Epithelial cell of esophagus (primary cell): Measurements from ENCODE around the gene MSANTD1.
A peak's percentile ranks its signal among the peaks of the same experiment; 100 is the strongest.

Source experiments
- DNase-seq: peaks from one replicate; pipeline ENCODE4 v3.0.0; 2010; ENCODE audit warnings: low read depth
- H3K4me3 ChIP-seq: 2 replicates; pipeline ENCODE4 v1.5.1; 2011; ENCODE audit warnings: mild to moderate bottlenecking, low read length, control low read depth
- CTCF ChIP-seq: IDR thresholded peaks from 2 replicates; pipeline ENCODE4 v1.5.1; 2011; ENCODE audit warnings: low read depth, mild to moderate bottlenecking, low read length, control low read depth, inconsistent platforms; ENCODE audit not compliant: insufficient read depth; ENCODE audit errors: missing control alignments

The MSANTD1 gene

GRCh38 chr4:3280466-3280865 is 31.5 kb downstream of the MSANTD1 start:
- TF ChIP-seq CTCF = no peak
- H3K4me3 ChIP-seq = no peak overlapping the region
- DNase-seq = no peak

GRCh38 chr4:3283483-3283882 is 34.5 kb downstream of the MSANTD1 start:
- DNase-seq = no peak
- no peak overlapping the region for H3K4me3 ChIP-seq
- TF ChIP-seq CTCF = no peak

DNA sequence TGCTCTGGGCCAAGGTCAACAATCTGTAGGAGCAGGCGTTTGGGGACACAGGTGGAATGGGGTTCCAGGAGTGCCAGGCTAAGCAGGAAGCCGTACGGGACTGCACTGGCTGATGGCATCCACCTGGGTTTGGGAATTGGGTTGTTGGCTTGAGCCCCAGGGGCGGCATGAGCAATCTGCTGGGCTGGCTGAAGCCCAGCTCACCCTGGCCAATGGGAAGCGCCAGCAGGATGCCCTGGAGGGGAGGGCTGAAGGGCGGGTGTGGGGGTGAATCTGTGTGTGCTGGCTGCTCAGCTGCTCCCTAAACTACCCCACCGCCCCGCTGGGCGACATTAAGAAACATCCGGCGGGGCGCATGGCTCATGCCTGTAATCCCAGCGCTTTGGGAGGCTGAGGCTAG is 35.0 kb downstream of the MSANTD1 start:
- DNase-seq = no peak
- no peak overlapping the region for H3K4me3 ChIP-seq
- no peak for TF ChIP-seq CTCF

DNA sequence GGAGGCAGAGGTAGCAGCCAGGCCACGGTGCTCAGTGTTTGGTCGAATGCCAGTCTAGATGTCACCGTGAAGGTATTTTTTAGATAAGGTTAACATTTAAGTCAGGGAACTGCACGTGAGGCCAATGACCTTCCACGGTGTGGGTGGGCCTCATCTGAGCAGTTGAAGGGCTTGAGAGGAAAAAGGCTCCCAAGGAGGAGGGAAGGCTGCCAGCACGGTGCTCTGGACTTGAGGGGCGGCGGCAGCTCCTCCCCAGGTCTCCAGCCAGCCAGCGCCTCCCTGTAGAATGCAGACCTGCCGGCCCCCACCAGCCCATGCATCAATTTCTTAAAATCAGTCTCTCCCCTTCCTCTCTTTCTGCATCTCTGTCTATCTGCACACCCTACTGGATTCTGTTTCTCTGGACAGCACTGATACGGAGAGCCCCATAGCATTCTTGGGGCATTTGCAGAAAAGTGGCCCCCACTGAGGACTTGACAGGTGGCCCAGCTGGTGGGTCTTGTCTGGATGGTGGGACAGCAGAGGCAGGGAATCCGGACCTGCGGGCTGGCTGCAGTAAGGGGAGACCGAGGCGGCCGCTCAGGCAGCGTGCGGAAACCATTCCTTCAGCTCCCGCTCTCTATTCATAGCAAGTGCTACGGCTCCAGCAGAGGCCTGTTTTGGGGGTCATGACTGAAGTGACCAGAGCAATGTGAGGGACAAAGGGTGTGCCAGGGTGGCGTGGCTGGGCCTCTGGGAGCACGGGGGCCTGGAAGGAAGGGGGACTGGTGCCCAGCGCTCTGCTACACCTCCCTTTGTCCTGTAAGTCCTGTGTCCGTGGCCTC is 36.0 kb downstream of the MSANTD1 start:
- H3K4me3 ChIP-seq = no peak overlapping the region
- TF ChIP-seq CTCF = no peak
- no peak for DNase-seq

DNA sequence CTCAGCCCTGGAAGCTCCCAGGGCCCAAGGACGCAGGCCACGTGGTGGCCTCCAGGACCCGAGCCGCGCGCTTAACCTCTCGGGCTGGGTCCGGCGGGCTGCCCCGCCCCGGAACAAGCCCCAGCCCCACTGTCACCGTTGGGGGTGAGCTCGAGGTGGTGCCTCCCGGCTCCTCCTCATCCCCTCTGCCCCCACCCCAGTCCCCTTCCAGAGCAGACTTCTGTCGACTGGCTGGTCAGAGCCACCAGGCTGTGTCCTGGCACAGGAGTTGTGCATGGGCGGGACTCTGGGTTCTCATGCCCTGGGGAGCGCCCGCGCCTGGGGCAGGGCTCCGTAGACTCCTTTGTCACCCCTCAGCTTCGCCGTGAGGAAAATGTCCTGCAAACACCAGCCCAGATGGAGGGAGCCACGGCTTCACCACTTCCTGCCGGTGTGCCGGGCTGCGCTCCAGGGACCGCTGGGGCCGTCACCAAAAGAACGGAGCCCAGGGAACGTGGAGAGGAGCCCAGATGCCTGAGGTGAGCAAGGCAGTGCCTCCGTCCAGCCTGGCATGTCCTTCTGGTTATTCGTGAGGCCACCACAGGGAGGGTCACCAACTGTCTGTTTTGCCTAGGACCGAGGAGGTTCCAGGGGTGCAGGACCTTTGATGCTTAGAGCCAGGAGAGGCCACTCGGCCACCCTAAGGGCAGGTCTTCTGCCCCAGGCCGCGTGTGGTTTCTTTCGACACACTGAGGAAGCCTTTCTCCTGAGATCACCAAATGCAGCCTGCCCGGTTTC is 36.8 kb downstream of the MSANTD1 start:
- peak; percentile 58 for DNase-seq
- no peak overlapping the region for H3K4me3 ChIP-seq
- TF ChIP-seq CTCF = no peak

DNA sequence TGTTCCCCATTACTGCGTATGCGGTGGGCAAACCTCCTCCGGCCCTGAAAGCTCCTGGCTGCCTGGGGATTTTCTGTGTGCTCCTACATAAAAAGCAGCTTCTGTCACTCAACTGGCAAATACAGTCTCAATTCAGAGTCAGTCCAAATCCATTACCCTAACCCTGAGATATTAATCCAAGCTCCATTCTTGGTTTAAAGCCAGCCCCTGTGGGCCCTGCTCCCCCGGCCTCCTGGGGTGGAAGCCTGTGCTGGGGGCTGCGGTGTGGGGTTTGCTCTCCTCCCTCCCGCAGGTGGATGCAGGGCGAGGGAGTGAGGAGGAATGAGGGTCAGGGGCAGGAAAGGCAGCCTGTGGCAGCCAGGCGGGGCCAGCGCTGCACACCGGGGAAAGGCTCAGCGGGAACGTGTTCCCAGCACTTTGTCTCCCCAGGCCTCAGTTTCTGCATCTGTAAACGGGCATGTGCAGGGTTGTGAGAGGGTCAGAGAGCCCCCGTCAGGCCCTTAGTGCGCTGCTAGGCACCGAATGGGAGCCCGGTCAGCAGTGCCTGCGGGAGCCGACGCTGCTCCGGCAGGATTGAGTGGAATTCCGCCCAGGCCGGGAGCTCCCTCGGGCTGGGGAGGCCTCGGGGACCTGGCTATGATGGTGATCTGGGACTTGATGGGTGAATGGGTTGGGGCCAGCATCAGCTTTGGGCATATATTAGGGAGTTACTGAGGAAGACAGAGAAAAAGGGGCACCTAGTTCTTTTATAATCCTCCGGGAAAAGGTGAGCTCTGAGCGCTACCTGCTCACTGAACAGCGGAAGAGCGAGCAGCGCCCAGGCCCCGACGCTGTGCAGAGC is 37.6 kb downstream of the MSANTD1 start:
- no peak for TF ChIP-seq CTCF
- no peak overlapping the region for H3K4me3 ChIP-seq
- no peak for DNase-seq
